GM23248 (cell line): ENCODE data around the gene CD300LD. TPM values are rescaled to one million over a fixed set of nuclear protein-coding genes. Genes with fewer than 3 reads are reported as not detected.
A peak's percentile ranks its signal among the peaks of the same experiment; 100 is the strongest.

Experiments
- DNase-seq: peaks from one replicate; pipeline ENCODE4 v3.0.0-alpha.2; 2015
- H2AFZ ChIP-seq: fragments of 200-600 bp; sonication (generic); 2 replicates; pipeline ENCODE4 v1.6.1; 2016; ENCODE audit warnings: antibody characterized with exemption
- H3F3A ChIP-seq: fragments of 200-600 bp; sonication (generic); 2 replicates; pipeline ENCODE4 v1.6.1; 2016; ENCODE audit warnings: mild to moderate bottlenecking, antibody characterized with exemption, mixed run types; ENCODE audit not compliant: insufficient read depth
- H3K27ac ChIP-seq: fragments of 200-600 bp; sonication (generic); 2 replicates; pipeline ENCODE4 v1.5.1; 2016; ENCODE audit warnings: mild to moderate bottlenecking
- H3K27me3 ChIP-seq: fragments of 200-600 bp; sonication (generic); replicated peaks from 2 replicates; pipeline ENCODE4 v1.6.1; 2016; ENCODE audit warnings: mild to moderate bottlenecking; ENCODE audit not compliant: insufficient read depth
- H3K36me3 ChIP-seq: fragments of 200-600 bp; sonication (generic); 2 replicates; pipeline ENCODE4 v1.6.1; 2016; ENCODE audit warnings: low read depth, mild to moderate bottlenecking
- H3K4me1 ChIP-seq: fragments of 200-600 bp; sonication (generic); 2 replicates; pipeline ENCODE4 v1.6.1; 2016; ENCODE audit warnings: mild to moderate bottlenecking; ENCODE audit not compliant: insufficient read depth
- H3K4me2 ChIP-seq: fragments of 200-600 bp; sonication (generic); one replicate; pipeline ENCODE4 v1.6.1; 2016; ENCODE audit warnings: mild to moderate bottlenecking; ENCODE audit not compliant: unreplicated experiment
- H3K4me3 ChIP-seq: fragments of 200-600 bp; sonication (generic); 2 replicates; pipeline ENCODE4 v1.5.1; 2016; ENCODE audit warnings: mild to moderate bottlenecking
- H3K79me2 ChIP-seq: fragments of 200-600 bp; sonication (generic); 2 replicates; pipeline ENCODE4 v1.6.1; 2016; ENCODE audit warnings: mild to moderate bottlenecking; ENCODE audit not compliant: insufficient read depth
- H3K9ac ChIP-seq: fragments of 200-600 bp; sonication (generic); 2 replicates; pipeline ENCODE4 v1.6.1; 2016; ENCODE audit warnings: mild to moderate bottlenecking
- H3K9me2 ChIP-seq: fragments of 200-600 bp; sonication (generic); 2 replicates; pipeline ENCODE4 v1.6.1; 2016; ENCODE audit warnings: mixed run types, mild to moderate bottlenecking, moderate library complexity; ENCODE audit not compliant: insufficient read depth
- H3K9me3 ChIP-seq: fragments of 200-600 bp; sonication (generic); one replicate; pipeline ENCODE4 v1.6.1; 2017; ENCODE audit warnings: low read depth
- H4K20me1 ChIP-seq: fragments of 200-600 bp; sonication (generic); 2 replicates; pipeline ENCODE4 v1.6.0; 2016; ENCODE audit not compliant: insufficient read depth
- EZH2 ChIP-seq: fragments of 200-600 bp; sonication (generic); IDR thresholded peaks from 2 replicates; pipeline ENCODE4 v1.6.1; 2018; ENCODE audit warnings: antibody characterized with exemption, mild to moderate bottlenecking; ENCODE audit not compliant: insufficient read depth, poor library complexity, severe bottlenecking
- EZH2phosphoT487 ChIP-seq: fragments of 200-600 bp; sonication (generic); IDR thresholded peaks from 2 replicates; pipeline ENCODE4 v1.6.1; 2018; ENCODE audit warnings: antibody characterized with exemption, moderate library complexity, mild to moderate bottlenecking, low read depth; ENCODE audit not compliant: insufficient read depth
- WGBS, 2 experiments: methylation state at CpG; one replicate each; pipeline ENCODE4 v1.1.6; 2015 to 2017; ENCODE audit warnings: low lambda C conversion rate in 2 of 2, low coverage in 1 of 2; ENCODE audit errors: missing lambda C conversion rate in 2 of 2; 5-methylcytosine and 5-hydroxymethylcytosine counted together
- in situ Hi-C: fragments of 300-500 bp; cut with MboI; formaldehyde crosslinking; loops from 2 replicates; pipeline ENCODE4 v1.15.0; 2020
- polyA plus RNA-seq: library from polyadenylated mRNA; unstranded; fragments of >200 nt; fragmentation: Nextera tagmentation; extraction: Ambion mirVana; gene quantifications from 2 replicates; pipeline ENCODE4 v1.2.1, GENCODE V29; 2016
- total RNA-seq: library from RNA; depleted of rRNA; stranded (reverse); fragments of >200 nt; shearing (Covaris generic); gene quantifications from 2 replicates; pipeline ENCODE4 v1.2.3, GENCODE V29; 2014

CD300LD gene
- total and polyA plus RNA-seq, 2 experiments from 2014 or later = not detected

GRCh38 chr17:74624131-74624530, 32.0 kb upstream of the CD300LD start:
- Histone ChIP-seq H2AFZ (no peak overlapping the region), H3K9me2 (no peaks in the 10 kb centered on the region), H3K4me2 (no peak overlapping the region), H3K36me3 (no peaks in the 10 kb centered on the region), H3K4me3 (no peak overlapping the region), H4K20me1 (no peaks in the 10 kb centered on the region), H3K27ac (no peak overlapping the region), H3K9ac (no peak overlapping the region), H3K4me1 (no peaks in the 10 kb centered on the region), H3F3A (no peaks in the 10 kb centered on the region), H3K79me2 (no peaks in the 10 kb centered on the region), H3K27me3 (no peaks in the 10 kb centered on the region; the same call in 1 of the 2 replicates), H3K9me3 (no peaks in the 10 kb centered on the region)
- DNase-seq = no peak
- TF ChIP-seq EZH2 = no peak
- in situ Hi-C loops = no loop called here
- WGBS, 2 experiments = 94 to 97% methylated on average over 1 of the region's 1 CpG

DNA sequence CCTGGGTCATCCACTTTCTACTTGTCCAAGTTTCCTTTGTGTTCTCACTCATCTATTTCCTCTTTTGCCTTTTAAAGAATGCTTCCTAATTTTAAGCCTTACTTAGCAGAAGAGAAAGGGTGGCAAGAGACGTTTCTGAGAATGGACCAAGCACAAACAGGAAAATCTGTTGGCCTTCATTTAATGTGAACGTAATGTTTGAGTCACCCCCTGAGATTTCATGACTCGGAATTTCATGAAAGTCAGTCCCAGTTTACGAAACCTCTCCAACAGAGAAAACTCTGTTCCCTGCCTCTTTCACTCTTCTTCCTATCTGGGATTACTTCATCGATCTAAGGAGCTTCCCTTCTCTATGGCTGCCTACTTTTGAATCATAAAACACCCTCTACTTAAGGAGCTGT, 31.6 kb upstream of the CD300LD start, which contains the start of gene CD300E:
CD300E (minus strand) TSS at position 46 of the 401 bp plus-strand sequence. CDS start 117 bp downstream, outside the sequence.
- Histone ChIP-seq H2AFZ (no peak within 1 kb of the TSS), H4K20me1 (no peaks in the 10 kb centered on the region), H3K9me3 (no peaks in the 10 kb centered on the region), H3K9me2 (no peaks in the 10 kb centered on the region), H3K9ac (no peak within 1 kb of the TSS), H3K4me3 (no peak within 1 kb of the TSS), H3K79me2 (no peaks in the 10 kb centered on the region), H3F3A (no peaks in the 10 kb centered on the region), H3K27me3 (no peaks in the 10 kb centered on the region; the same call in 1 of the 2 replicates), H3K27ac (no peak within 1 kb of the TSS), H3K4me1 (no peaks in the 10 kb centered on the region), H3K4me2 (no peak within 1 kb of the TSS), H3K36me3 (no peaks in the 10 kb centered on the region)
- DNase-seq = peak; percentile 12
- WGBS, 2 experiments = 16 to 19% methylated on average over 5 of the region's 5 CpGs
- no peak for TF ChIP-seq EZH2phosphoT487
- TF ChIP-seq EZH2 = no peak
- in situ Hi-C loops = no loop called here

DNA sequence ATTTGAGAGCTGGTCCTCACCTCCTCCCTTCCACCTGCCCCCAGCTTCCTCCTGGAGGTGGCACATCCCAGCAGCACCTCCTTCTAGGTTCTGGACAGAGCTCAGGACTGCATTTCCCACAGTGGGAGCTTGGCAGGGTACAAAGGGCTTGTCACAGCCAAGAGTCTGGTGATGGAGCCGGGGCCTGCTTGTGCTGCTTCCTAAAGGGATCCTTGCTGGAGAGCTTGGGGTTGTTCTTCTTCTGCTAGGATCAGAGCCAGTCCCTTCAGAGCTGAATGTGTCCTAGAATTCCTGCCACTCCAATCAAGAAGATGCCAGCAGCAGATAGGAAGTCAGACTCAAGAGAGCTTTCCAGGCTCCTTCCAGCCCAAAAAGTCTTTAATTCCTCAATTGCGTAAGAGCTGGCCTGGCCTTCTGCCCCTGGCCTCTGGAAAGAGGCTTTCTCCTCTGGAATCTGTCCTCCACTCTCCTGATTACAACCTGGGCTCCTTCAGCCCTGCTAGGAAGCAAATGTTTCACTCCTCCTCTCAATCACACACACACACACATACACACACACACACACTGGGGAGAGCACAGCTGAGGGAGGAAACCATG, 27.1 kb upstream of the CD300LD start:
- Histone ChIP-seq H3K9me3 (no peaks in the 10 kb centered on the region), H2AFZ (no peak overlapping the region), H3K79me2 (no peaks in the 10 kb centered on the region), H3K4me1 (no peaks in the 10 kb centered on the region), H3K36me3 (no peaks in the 10 kb centered on the region), H3K9me2 (no peaks in the 10 kb centered on the region), H3K27ac (no peak overlapping the region), H3K4me2 (no peak overlapping the region), H4K20me1 (no peaks in the 10 kb centered on the region), H3K4me3 (no peak overlapping the region), H3F3A (no peaks in the 10 kb centered on the region), H3K27me3 (no peaks in the 10 kb centered on the region; the same call in 1 of the 2 replicates), H3K9ac (no peak overlapping the region)
- DNase-seq = peak; percentile 14
- TF ChIP-seq EZH2phosphoT487 (no peak), EZH2 (no peak)
- 5 to 10% methylated on average over 2 of the region's 2 CpGs for WGBS, 2 experiments
- in situ Hi-C loops = no loop called here

DNA sequence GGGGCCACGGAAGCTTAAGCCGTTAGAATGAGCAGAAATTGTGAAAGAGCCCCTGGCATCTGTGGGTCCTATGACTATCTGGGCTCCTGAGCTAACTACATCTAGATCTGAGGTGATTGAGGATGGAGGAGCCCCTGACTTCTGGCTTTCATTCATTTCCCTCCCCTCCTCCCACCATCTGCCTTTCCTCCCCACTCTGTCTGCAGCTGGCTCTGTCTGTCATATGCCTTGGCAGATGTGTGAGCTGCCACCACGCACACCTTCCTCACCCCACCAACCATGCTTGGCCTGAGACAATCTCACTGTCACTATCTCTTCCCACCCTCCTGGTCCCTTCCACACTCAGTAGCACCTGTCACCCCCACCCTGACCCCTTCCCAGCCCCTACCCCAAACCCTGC, 26.4 kb upstream of the CD300LD start:
- H3F3A ChIP-seq = no peaks in the 10 kb centered on the region
- TF ChIP-seq EZH2phosphoT487 (no peak), EZH2 (no peak)
- H3K27me3 ChIP-seq = no peaks in the 10 kb centered on the region; the same call in 1 of the 2 replicates
- H3K9me2 ChIP-seq = no peaks in the 10 kb centered on the region
- no peak for DNase-seq
- WGBS, 2 experiments = 49 to 53% methylated on average over 3 of the region's 3 CpGs
- no peak overlapping the region for H3K27ac ChIP-seq
- no peak overlapping the region for H3K4me2 ChIP-seq
- in situ Hi-C loops = no loop called here
- H3K36me3 ChIP-seq = no peaks in the 10 kb centered on the region
- H3K4me1 ChIP-seq = no peaks in the 10 kb centered on the region
- H3K9me3 ChIP-seq = no peaks in the 10 kb centered on the region
- H3K4me3 ChIP-seq = no peak overlapping the region
- H4K20me1 ChIP-seq = no peaks in the 10 kb centered on the region
- no peaks in the 10 kb centered on the region for H3K79me2 ChIP-seq
- no peak overlapping the region for H3K9ac ChIP-seq
- H2AFZ ChIP-seq = no peak overlapping the region
